ENCODE results near the gene MAGI2. TPM values are rescaled to one million over a fixed set of nuclear protein-coding genes. Genes with fewer than 3 reads are reported as not detected.

MAGI2 gene
- total RNA-seq, 4 donors from 2014 or later, result 0.90 to 2.4 (median 0.99) TPM

GRCh38 chr7:78912781-78913180, 540.7 kb downstream of the MAGI2 start:
- Histone ChIP-seq H3K27ac (no peak overlapping the region), H3K27me3 (no peaks in the 10 kb centered on the region), H3K9me3 (no peaks in the 10 kb centered on the region), H3K36me3 (no peaks in the 10 kb centered on the region), H3K4me1 (no peaks in the 10 kb centered on the region), H3K4me3 (no peak overlapping the region)
- in situ Hi-C loops (cut with MboI; ENCODE audit: low sequenced_read_pairs in 4 of 4) (no loop called here), intact Hi-C loops (cut with DNase I; ENCODE audit: low total_unique reads) (loop anchor here (10.0 kb wide), 1 partner anchor 398 kb away; no protein-coding TSS in a partner anchor)
- TF ChIP-seq CTCF (IDR thresholded peaks at IDR 0.05 in 4 of 5, conservative IDR thresholded peaks at IDR 0.05 in 1 of 5), result no peak
- TF ChIP-seq POLR2A (IDR thresholded peaks at IDR 0.05), result no peak
- ATAC-seq (no peak), DNase-seq (no peak)

GRCh38 chr7:78906735-78907134, 546.7 kb downstream of the MAGI2 start:
- intact Hi-C loops (cut with DNase I; ENCODE audit: low total_unique reads), result no loop called here

GRCh38 chr7:78905436-78905835, 548.0 kb downstream of the MAGI2 start:
- Histone ChIP-seq H3K27ac (no peak overlapping the region), H3K9me3 (no peaks in the 10 kb centered on the region), H3K4me3 (no peak overlapping the region), H3K4me1 (no peaks in the 10 kb centered on the region), H3K27me3 (no peaks in the 10 kb centered on the region), H3K36me3 (no peaks in the 10 kb centered on the region)
- in situ Hi-C loops (cut with MboI; ENCODE audit: low sequenced_read_pairs in 4 of 4), result no loop called here
- DNase-seq (no peak), ATAC-seq (no peak)
- TF ChIP-seq CTCF (IDR thresholded peaks at IDR 0.05 in 4 of 5, conservative IDR thresholded peaks at IDR 0.05 in 1 of 5), result no peak
- no peak for TF ChIP-seq POLR2A (IDR thresholded peaks at IDR 0.05)
- intact Hi-C loops (cut with DNase I; ENCODE audit: low total_unique reads), result no loop called here

More at GRCh38 chr7:78906735-78907134, 546.7 kb downstream of the MAGI2 start:
- H3K36me3 ChIP-seq, result no peaks in the 10 kb centered on the region
- DNase-seq (no peak), ATAC-seq (no peak)
- TF ChIP-seq POLR2A (IDR thresholded peaks at IDR 0.05) (no peak), CTCF (IDR thresholded peaks at IDR 0.05 in 4 of 5, conservative IDR thresholded peaks at IDR 0.05 in 1 of 5) (no peak)
- in situ Hi-C loops (cut with MboI; ENCODE audit: low sequenced_read_pairs in 4 of 4), result no loop called here
- no peak overlapping the region for H3K27ac ChIP-seq
- no peaks in the 10 kb centered on the region for H3K4me1 ChIP-seq
- H3K27me3 ChIP-seq, result no peaks in the 10 kb centered on the region
- H3K4me3 ChIP-seq, result no peak overlapping the region
- H3K9me3 ChIP-seq, result no peaks in the 10 kb centered on the region

- Histone ChIP-seq H3K9me3 (no peaks in the 10 kb centered on the region), H3K4me3 (no peak overlapping the region), H3K27ac (no peak overlapping the region), H3K36me3 (no peaks in the 10 kb centered on the region), H3K4me1 (no peaks in the 10 kb centered on the region), H3K27me3 (no peaks in the 10 kb centered on the region)
- DNase-seq, result no peak
- TF ChIP-seq CTCF (IDR thresholded peaks at IDR 0.05 in 4 of 5, conservative IDR thresholded peaks at IDR 0.05 in 1 of 5) (no peak), POLR2A (IDR thresholded peaks at IDR 0.05) (no peak)
- ATAC-seq, result no peak
- in situ Hi-C loops (cut with MboI; ENCODE audit: low sequenced_read_pairs in 4 of 4) (no loop called here), intact Hi-C loops (cut with DNase I; ENCODE audit: low total_unique reads) (no loop called here)
Measured at GRCh38 chr7:78904983-78905382, 548.5 kb downstream of the MAGI2 start.

GRCh38 chr7:78901566-78901965, 551.9 kb downstream of the MAGI2 start:
- Histone ChIP-seq H3K27ac (no peak overlapping the region), H3K4me1 (no peaks in the 10 kb centered on the region), H3K4me3 (no peak overlapping the region), H3K36me3 (no peaks in the 10 kb centered on the region), H3K9me3 (no peaks in the 10 kb centered on the region), H3K27me3 (no peaks in the 10 kb centered on the region)
- DNase-seq (no peak), ATAC-seq (no peak)
- intact Hi-C loops (cut with DNase I; ENCODE audit: low total_unique reads) (no loop called here), in situ Hi-C loops (cut with MboI; ENCODE audit: low sequenced_read_pairs in 4 of 4) (no loop called here)
- no peak for TF ChIP-seq POLR2A (IDR thresholded peaks at IDR 0.05)
- TF ChIP-seq CTCF (IDR thresholded peaks at IDR 0.05 in 4 of 5, conservative IDR thresholded peaks at IDR 0.05 in 1 of 5), result no peak
